RKO (cell line): ENCODE data around the gene SLAMF7.
"Not testable (repeated sequence)": the region's sequence is repeated elsewhere in the genome, so short reads cannot be mapped to it uniquely, and the experiment has no call there.

Experiments
- DNase-seq: peaks from one replicate; pipeline ENCODE4 v3.0.0-alpha.2; 2016; ENCODE audit warnings: low spot score

The SLAMF7 gene

DNA sequence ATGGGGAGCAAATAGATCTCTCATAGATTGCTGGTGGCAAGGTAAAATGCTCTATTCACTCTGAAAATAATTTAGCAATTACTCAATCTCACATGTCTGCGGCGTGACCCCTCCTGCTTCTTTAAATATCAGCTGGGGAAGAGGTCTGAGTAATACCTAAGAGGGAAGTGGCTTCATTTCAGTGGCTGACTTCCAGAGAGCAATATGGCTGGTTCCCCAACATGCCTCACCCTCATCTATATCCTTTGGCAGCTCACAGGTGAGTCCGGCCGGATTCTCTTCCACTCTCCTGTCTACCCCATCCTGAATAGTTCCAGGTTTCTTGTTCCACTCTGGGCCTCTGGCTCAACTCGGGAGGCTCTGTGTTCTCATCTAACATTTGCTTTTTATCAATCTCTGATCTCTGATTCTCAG, at the start of gene SLAMF7:
SLAMF7 (plus strand) TSS at position 150 of the 414 bp plus-strand sequence; CDS start at position 205, 55 bp downstream.
- DNase-seq, result peak; percentile 8

GRCh38 chr1:160692390-160692789, 46.7 kb upstream of the SLAMF7 start:
- DNase-seq, result not testable (repeated sequence)

DNA sequence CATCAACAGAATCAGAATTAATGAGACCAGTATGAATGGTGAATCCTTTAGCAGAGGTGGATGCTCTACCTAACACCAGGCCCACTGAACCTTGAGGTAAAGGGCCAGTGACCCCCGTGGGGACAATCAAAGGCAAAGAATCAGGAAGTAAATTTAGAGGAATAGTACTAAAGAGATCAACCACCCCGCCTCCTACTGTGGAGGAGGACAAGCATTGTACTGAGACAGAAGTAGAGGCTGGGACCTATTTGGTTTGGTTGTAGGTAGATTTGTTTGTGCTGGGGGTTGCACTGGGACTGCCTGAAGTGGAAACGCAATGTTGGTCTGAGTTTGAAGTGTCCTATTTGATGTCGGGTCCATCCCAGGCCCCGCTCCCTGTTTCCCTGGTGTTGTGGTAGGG, 36.9 kb upstream of the SLAMF7 start:
- DNase-seq, result no peak

GRCh38 chr1:160704250-160704649, 34.8 kb upstream of the SLAMF7 start:
- no peak for DNase-seq

- not testable (repeated sequence) for DNase-seq
These were observed 33.8 kb upstream of the SLAMF7 start for GRCh38 chr1:160705212-160705621.

- no peak for DNase-seq
These were observed 33.3 kb upstream of the SLAMF7 start for GRCh38 chr1:160705742-160706141.

DNA sequence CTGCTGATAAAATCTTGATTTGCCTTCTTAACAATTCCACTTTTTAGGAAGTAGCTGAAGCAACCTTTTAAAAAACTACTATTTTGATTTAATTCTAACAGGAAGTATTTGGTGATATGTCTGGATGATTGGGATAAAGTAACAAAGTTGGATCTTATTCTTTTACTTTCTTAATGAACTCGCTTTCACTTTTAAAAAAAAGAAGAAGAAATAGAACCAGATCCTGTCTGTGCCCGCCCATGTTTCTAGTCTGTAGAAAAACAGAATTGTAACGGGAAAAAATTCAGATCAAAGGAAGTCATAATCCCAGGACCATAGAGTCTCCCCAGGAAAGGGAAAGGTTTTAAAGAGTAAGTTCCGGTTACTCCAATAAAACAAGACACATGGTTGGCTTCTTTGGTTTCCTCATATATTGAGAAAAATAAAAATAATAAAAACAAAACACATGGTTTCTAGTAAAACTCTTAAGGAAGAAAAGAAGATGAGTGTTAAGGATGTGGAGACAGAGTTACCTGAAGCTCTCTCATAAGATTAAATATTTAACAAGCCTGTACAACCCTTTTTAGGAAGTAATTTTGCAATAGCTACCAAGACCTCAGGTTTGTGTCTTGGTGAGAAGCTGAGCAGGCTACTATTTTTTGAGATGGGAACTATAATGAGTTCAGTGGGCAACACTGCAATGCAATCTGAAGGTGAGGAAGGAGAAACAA, 32.4 kb upstream of the SLAMF7 start:
- no peak for DNase-seq

DNA sequence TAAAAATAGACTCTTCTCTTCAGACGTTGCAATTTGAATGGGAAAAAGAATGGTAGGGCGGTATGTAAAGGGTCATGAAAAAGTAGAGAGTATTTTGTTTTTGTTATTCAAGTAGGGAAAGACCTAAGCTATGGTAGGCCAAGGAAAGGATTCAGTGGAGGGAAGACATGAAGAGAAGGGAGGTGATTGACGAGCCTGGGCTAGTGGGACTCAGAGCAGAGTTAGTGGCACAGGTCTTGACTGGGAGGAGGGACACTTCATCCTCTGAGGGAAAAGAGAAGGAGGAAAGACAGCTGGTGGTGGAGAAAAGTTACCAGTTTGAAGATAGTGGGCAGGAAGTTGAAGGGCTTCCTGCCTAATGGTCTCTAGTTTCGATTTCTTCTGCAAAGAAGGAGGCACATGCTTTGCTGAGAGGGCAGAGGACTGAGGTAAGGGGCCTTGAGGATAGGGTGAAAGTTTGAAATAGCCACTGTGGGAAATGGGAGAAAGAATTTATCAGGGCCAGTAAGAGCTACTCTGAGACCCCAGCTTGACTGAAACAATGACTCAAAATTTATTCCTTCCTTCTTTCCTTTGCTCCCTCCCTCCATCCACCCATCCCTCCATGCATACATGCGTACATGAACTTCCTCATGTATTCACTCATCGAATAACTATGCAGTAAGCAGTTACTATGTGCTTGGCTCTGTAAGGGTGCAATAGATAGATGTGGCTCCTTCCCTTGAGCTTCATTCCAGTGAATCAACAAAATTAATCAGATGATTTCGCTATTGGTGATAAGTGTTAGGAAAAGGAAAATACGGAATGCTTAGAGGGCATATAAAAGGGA, 31.6 kb upstream of the SLAMF7 start:
- no peak for DNase-seq

DNA sequence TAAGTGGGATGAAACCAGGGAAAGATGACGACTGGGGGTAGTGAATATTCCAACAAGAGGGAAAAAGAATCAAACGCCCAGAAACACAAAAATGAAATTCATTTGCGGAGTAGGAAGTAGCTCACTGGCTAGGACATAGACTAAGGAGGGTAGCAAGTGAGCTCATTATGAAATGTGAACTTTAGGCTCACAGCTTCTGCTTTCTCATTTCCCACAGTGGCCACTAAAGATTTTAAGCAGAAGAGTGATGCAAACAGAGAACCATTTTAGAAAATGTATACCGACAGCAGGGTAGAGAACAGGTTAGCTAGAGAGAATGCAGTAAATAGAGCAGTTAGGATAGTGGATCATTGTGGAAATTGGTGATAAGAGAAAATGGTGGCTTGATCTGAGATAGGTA, 30.9 kb upstream of the SLAMF7 start:
- no peak for DNase-seq

DNA sequence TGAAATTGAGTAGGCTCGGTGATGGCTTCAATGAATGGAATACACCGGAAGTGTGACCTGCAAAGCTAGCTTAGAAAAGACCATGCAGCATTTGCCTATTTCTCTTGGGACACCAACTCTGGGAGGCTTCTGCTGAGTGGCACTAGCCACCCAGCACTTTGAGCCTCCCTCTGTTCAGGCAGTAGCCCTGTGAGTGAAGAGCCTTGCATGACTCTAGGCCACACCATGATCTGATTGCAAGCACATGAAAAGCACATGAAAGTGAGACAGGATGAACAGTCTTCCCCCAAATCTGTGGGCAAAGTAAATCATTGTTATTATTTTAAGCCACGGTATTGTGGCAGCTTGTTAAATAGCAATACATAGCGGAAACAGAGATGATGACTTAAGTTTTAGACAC, 30.2 kb upstream of the SLAMF7 start:
- DNase-seq, result no peak

GRCh38 chr1:160709715-160710114, 29.3 kb upstream of the SLAMF7 start:
- DNase-seq, result no peak

- no peak for DNase-seq
These were observed 28.4 kb upstream of the SLAMF7 start for GRCh38 chr1:160710517-160711252.

- DNase-seq, result no peak
These were observed 27.8 kb upstream of the SLAMF7 start for GRCh38 chr1:160711276-160711601.

- no peak for DNase-seq
These were observed 27.3 kb upstream of the SLAMF7 start, which contains the start of gene CD48 for GRCh38 chr1:160711602-160712311. Gene CD48, minus strand, starts transcription at chr1:160711822. Its CDS starts 59 bp downstream, at chr1:160711763.

GRCh38 chr1:160712525-160713080, 26.4 kb upstream of the SLAMF7 start:
- DNase-seq, result not testable (repeated sequence)

- DNase-seq, result no peak
These were observed 25.9 kb upstream of the SLAMF7 start for GRCh38 chr1:160713161-160713560.

GRCh38 chr1:160714034-160714648, 24.9 kb upstream of the SLAMF7 start:
- not testable (repeated sequence) for DNase-seq

DNA sequence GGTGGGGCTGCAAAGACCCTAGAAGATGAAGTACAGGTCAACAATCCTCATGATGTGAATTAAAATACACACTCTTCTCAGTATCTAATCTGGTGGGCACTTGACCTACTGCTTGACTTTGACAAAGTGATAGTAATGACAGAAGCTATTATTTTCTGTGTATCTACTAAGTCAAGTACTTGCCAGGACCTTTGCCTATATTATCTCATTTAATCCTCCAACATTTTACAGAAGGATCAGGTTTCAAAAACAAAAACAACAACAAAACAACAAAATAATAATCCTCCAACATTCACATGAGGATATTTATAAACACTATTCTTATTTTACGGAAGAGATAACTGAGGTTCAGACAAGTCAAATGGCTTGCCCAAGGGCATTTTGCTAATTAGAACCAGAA, 23.0 kb upstream of the SLAMF7 start:
- DNase-seq, result no peak

GRCh38 chr1:160717306-160717705, 21.7 kb upstream of the SLAMF7 start:
- DNase-seq, result no peak

GRCh38 chr1:160718210-160718609, 20.8 kb upstream of the SLAMF7 start:
- no peak for DNase-seq
